Renal cortex interstitium (tissue), 11 donors: Measurements from ENCODE around the gene ABI3BP. TPM values are rescaled to one million over a fixed set of nuclear protein-coding genes. Genes with fewer than 3 reads are reported as not detected.

ENCODE experiments used
- DNase-seq, 11 donors: peaks; one replicate each; pipeline ENCODE4 v3.0.0-alpha.2; 2013; ENCODE audit warnings: low read depth in 9 of 11, low spot score in 4 of 11; ENCODE audit errors: extremely low read depth in 1 of 11
- polyA plus RNA-seq, 3 donors: library from polyadenylated mRNA; unstranded; fragments of 120-200 nt; gene quantifications; one replicate each; pipeline ENCODE4 v1.2.1, GENCODE V29; 2013; ENCODE audit not compliant: insufficient read length in 3 of 3

The ABI3BP gene
- polyA plus RNA-seq, 3 donors, result 12.5 to 22.0 (median 16.3) TPM

DNA sequence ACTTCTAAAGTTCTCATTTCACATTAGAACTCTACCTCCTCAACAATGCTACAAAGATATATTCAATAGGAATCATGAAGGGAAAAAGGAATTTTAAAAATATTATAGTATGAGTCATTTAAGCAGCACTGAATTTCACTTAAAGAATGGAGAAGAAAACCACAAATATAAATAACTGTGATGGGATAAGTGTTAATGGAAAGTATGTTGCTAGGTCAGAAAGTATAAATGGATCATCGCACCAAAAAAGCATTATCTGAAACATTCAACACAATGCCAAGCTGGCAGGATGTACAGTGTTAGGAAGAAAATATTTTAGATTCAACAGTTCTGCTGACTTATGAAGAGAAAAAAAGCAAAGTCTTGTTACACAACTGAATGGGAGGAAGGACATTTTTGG lies 182.6 kb downstream of the ABI3BP start:
- DNase-seq, result no peak

DNA sequence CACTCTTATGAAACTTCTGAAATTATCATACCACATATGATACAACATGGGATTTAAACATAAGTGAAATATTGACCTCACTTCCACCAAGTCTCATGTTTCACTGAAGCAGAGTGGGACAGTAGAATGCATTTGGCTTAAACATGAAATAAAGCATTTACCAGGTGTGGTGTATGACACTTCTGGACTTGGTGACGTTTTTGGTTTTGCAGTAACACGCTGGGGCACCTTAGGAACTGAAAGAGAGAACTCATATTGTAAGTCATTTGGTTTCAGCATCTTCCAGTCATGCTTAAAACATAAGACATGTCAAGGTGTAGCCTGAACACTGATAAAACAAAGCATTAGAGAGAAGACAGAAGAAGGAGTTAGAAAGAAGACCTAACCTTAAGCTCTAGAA lies 188.6 kb downstream of the ABI3BP start:
- DNase-seq, result no peak

- no peak for DNase-seq
Observed at GRCh38 chr3:100803711-100804110, 189.5 kb downstream of the ABI3BP start.

DNA sequence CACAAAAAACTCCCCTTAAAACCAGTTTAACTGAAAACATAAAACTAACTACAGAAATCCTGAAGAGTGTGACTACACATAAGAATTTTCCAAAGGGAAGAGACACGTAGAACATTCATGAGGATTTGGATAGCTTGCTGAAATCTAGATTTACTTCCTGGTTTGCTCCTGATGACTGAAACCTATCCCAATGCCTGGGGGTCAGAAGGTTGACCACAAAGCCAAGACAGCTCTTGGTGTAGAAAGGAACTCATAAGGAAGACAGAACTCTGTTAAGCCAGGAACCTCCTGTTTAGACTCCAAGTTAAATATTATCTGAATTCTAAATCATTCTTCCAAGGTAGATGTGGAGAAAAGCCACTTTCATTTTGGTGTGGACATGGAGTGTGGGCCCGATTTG lies 191.1 kb downstream of the ABI3BP start:
- DNase-seq, result no peak

- DNase-seq, result no peak
Observed at GRCh38 chr3:100798012-100798411, 195.2 kb downstream of the ABI3BP start.

GRCh38 chr3:100796556-100796955 lies 196.7 kb downstream of the ABI3BP start:
- DNase-seq, result no peak

GRCh38 chr3:100789579-100789978 lies 203.6 kb downstream of the ABI3BP start:
- DNase-seq, result no peak

DNA sequence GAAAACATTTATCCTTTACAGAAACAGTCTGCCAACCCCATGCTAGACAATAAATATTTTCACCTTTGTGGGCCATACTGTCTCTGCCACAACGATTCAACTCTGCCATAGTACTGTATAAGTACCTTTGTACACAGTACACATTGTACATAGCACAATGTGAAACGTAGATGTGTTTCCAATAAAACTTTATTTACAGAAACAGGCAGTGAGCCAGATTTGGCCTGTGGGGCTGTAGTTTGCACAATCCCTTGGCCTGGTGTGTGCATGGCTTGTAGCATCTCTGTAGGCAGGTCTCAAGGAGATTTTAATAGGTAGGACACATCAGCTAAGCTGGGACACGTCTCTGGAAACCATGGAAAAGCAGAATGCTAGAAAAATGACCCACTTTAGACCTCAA lies 209.6 kb downstream of the ABI3BP start:
- no peak for DNase-seq

- peak in 6 of 11 donors; percentile 10 to 34 (median 20) for DNase-seq
Observed at GRCh38 chr3:100782906-100783305, 210.3 kb downstream of the ABI3BP start.

- DNase-seq, result no peak
Observed at GRCh38 chr3:100782348-100782747, 210.9 kb downstream of the ABI3BP start.

DNA sequence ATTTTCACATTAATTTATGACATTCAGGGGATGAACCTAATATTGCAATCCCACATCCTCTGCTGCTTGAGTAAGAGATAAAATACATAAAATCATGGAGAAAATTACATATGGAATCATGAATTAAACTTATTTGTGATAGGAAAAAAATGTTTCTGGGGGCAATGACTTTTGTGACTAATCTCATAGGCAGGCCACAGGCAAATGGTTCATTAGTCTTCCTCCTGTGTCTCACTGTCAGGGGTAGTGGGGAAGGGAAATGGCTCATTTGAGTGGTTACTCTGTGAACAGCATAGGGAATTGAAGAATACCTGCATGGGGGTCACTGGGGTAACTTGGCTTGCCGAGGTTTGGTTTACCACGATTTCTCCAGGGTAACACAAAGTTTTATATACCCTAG lies 211.9 kb downstream of the ABI3BP start:
- no peak for DNase-seq

GRCh38 chr3:100780071-100780622 lies 213.1 kb downstream of the ABI3BP start:
- DNase-seq, result no peak

- no peak for DNase-seq
Observed at GRCh38 chr3:100779480-100779879, 213.7 kb downstream of the ABI3BP start.

- no peak for DNase-seq
Observed at GRCh38 chr3:100777271-100777670, 215.9 kb downstream of the ABI3BP start.

GRCh38 chr3:100776746-100777145 lies 216.5 kb downstream of the ABI3BP start:
- DNase-seq, result no peak

DNA sequence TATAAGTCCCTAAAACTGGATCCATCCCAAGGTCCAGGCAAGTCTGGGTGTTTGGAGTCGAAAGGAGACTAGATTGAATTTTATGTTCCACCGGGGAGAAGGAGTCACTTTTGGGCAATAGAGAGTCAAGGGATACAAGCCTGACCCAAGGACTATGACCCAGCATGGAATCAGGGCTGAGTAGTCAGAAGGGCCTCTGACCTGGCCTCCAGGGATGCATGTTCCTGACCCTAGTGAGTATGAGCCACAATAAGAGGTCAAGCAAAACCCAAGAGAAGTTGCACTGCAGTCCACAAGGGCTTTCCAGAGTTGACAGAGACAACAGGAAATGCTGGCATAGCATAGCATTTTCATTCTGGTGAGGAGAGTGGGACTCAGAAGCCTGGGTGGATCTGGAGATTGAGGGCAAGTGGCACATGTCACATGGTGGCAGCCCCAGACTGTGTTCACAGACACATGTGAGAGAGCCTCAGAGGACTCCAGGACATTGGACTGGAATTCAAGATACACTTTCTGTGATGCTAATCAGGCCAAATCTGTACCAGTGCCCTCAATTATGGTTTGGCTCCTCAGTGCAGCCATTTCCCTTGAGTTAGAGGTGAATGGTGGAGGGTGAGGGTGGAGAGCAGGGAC lies 217.0 kb downstream of the ABI3BP start:
- DNase-seq, result no peak

- DNase-seq, result no peak
Observed at GRCh38 chr3:100775669-100776068, 217.6 kb downstream of the ABI3BP start.

DNA sequence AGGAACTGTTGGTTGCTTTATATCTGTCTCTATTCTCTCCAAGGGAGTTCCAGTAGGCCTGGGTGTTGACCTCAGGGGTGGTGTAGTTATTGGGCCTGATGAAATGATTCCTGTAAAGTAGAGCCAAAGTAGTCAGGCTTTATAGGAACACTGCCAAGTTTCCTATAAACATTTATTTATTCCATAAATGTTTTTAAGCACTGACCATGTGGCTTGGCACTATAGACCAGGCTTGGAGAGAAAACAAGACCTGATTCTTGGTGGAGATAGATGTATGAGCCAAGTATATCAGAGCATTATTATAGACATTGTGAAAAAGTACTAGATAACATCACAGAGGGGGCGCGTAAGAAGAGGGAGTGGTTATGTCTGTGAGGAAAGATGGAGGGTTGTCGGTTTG lies 218.0 kb downstream of the ABI3BP start:
- DNase-seq, result no peak

DNA sequence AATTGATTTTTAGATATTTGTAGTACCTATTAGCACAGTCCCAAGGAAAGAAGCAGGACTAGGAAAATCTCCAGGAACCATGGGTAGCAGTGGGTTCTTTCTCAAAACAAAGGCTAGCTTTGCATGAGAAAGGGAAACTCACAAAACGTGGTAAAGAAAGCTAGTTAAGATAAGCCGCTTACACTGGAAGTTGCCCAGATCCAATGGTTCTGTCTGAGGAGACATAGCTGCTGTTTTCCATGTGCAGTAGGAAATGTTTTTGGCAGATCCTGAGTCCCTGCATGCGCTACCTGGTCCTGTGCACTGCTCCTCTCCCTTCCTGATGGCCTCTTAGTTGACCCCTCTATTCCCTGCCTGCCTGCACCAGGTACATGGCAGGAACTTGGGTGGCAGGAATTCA lies 223.5 kb downstream of the ABI3BP start:
- no peak for DNase-seq

DNA sequence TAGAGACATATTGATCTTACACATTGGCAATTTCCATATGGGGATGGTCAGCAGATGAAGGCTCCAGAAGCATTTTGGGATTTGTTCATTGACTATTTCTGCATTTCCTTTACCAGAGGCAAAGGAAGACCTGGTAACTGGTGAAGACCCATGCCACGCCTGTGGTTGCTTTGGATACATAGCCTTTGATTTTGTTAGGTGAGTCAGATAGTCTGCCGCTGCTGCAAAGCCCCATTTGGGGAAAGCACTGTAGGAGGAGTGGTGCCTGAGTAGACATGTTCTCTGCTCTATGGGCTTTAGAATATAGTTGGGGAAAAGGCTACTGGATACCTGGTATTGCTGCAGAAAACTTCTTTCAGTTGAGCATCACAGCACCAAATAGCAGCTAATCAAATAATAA lies 227.2 kb downstream of the ABI3BP start:
- DNase-seq, result no peak

GRCh38 chr3:100765437-100765975 lies 227.7 kb downstream of the ABI3BP start:
- no peak for DNase-seq
